Measurements from ENCODE around the gene NRP1. TPM values are rescaled to one million over a fixed set of nuclear protein-coding genes. Genes with fewer than 3 reads are reported as not detected.

NRP1 gene
- total RNA-seq, 1 donor from 2014 or later: 16.1 TPM

GRCh38 chr10:33237736-33238624 is 96.5 kb downstream of the NRP1 start:
- TF ChIP-seq CTCF (conservative IDR thresholded peaks at IDR 0.05): no peak
- no peak for DNase-seq (ENCODE audit: low read depth, low spot score)
- no peak overlapping the region for H3K27ac Mint-ChIP-seq (ENCODE audit: unreplicated experiment)
- no peaks in the 10 kb centered on the region for H3K27me3 Mint-ChIP-seq (ENCODE audit: low read depth)
- peaks cover 42% of the 10 kb centered on the region for H3K4me1 Mint-ChIP-seq
- no peaks in the 10 kb centered on the region for H3K9me3 Mint-ChIP-seq
- no peak overlapping the region for H3K4me3 Mint-ChIP-seq
- no peaks in the 10 kb centered on the region for H3K36me3 Mint-ChIP-seq (ENCODE audit: low read depth)

GRCh38 chr10:33236916-33237315 is 97.6 kb downstream of the NRP1 start:
- Mint-ChIP-seq H3K36me3 (ENCODE audit: low read depth) (no peaks in the 10 kb centered on the region), H3K9me3 (peaks cover under 1% of the 10 kb centered on the region), H3K4me1 (peaks cover 50% of the 10 kb centered on the region), H3K4me3 (no peak overlapping the region), H3K27ac (ENCODE audit: unreplicated experiment) (no peak overlapping the region), H3K27me3 (ENCODE audit: low read depth) (no peaks in the 10 kb centered on the region)
- TF ChIP-seq CTCF (conservative IDR thresholded peaks at IDR 0.05): no peak
- DNase-seq (ENCODE audit: low read depth, low spot score): no peak

- Mint-ChIP-seq H3K4me1 (peaks cover 51% of the 10 kb centered on the region), H3K27me3 (ENCODE audit: low read depth) (no peaks in the 10 kb centered on the region), H3K9me3 (peaks cover 5% of the 10 kb centered on the region), H3K4me3 (no peak overlapping the region), H3K36me3 (ENCODE audit: low read depth) (no peaks in the 10 kb centered on the region), H3K27ac (ENCODE audit: unreplicated experiment) (no peak overlapping the region)
- TF ChIP-seq CTCF (conservative IDR thresholded peaks at IDR 0.05): no peak
- no peak for DNase-seq (ENCODE audit: low read depth, low spot score)
These were observed 98.5 kb downstream of the NRP1 start for GRCh38 chr10:33235951-33236350.

GRCh38 chr10:33235251-33235884 is 99.1 kb downstream of the NRP1 start:
- Mint-ChIP-seq H3K36me3 (ENCODE audit: low read depth) (no peaks in the 10 kb centered on the region), H3K9me3 (peaks cover 5% of the 10 kb centered on the region), H3K4me3 (no peak overlapping the region), H3K27ac (ENCODE audit: unreplicated experiment) (peak overlapping the region; percentile 55), H3K27me3 (ENCODE audit: low read depth) (no peaks in the 10 kb centered on the region), H3K4me1 (peaks cover 49% of the 10 kb centered on the region)
- DNase-seq (ENCODE audit: low read depth, low spot score): no peak
- no peak for TF ChIP-seq CTCF (conservative IDR thresholded peaks at IDR 0.05)

GRCh38 chr10:33234831-33235237 is 99.6 kb downstream of the NRP1 start:
- no peak for DNase-seq (ENCODE audit: low read depth, low spot score)
- Mint-ChIP-seq H3K27ac (ENCODE audit: unreplicated experiment) (peak overlapping the region; percentile 55), H3K4me1 (peaks cover 53% of the 10 kb centered on the region), H3K4me3 (no peak overlapping the region), H3K27me3 (ENCODE audit: low read depth) (no peaks in the 10 kb centered on the region), H3K36me3 (ENCODE audit: low read depth) (no peaks in the 10 kb centered on the region), H3K9me3 (peaks cover 5% of the 10 kb centered on the region)
- TF ChIP-seq CTCF (conservative IDR thresholded peaks at IDR 0.05): no peak

Data from neural crest cell (in vitro differentiated cells).